CD4-positive, alpha-beta T cell treated with Interleukin-15 for 1 hour (primary cell): ENCODE results near the gene P3H3.

ENCODE experiments used
- DNase-seq: peaks from one replicate; pipeline ENCODE4 v3.0.0-alpha.2; 2020

Gene P3H3

GRCh38 chr12:6827982-6828780 is at the start of gene P3H3:
TSS of gene P3H3 (plus strand) at chr12:6828407. CDS start at chr12:6828441, 34 bp downstream.
- DNase-seq, result no peak

DNA sequence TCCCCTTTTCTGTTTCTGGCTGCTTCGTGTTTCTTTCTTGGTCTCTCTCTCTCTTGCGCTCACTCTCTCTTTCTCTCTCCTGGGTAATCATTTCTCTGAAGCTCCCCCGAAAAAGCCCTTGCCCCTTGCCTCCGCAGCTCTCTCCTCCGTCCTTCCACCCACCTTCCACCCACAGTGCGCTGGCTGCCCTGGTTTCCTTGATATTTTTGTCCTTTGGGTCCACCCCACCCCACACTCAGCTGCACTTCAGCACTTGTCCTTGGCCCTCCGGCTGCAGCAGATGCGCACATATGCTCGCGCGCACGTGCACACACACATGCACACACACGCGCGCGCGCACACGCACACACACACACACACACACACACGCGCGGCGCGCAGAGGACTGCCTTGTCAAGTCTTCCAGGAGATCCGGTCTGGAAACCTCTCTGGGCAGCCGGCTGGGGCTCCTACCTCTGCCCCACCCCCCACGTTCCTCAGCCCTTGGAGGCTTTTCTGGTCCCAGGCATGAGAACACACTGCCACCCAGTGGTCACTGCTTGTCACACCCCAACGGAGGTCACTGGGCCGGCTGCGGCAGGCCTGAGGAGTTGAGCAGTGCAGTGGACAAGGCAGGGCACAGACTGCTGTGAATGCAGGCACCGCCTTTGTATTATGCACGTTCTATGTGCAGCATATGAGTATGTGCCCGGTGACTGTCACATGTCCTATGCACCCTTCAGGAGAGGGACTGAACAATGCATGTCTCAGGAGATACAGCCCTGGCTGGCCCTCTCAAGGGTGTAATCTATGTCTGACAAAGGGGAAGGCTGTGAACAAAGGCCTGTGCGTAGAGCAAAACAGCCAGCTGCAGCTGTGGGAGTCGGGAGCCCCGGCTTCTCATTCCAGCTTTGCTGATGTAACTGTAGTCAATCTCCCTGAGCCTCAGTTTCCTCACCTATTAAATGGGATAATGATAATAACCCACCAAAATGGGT is 49.3 kb upstream of the P3H3 start:
- peak; percentile 86 for DNase-seq

- DNase-seq, result no peak
Observed at GRCh38 chr12:6779708-6780432, 48.3 kb upstream of the P3H3 start.

DNA sequence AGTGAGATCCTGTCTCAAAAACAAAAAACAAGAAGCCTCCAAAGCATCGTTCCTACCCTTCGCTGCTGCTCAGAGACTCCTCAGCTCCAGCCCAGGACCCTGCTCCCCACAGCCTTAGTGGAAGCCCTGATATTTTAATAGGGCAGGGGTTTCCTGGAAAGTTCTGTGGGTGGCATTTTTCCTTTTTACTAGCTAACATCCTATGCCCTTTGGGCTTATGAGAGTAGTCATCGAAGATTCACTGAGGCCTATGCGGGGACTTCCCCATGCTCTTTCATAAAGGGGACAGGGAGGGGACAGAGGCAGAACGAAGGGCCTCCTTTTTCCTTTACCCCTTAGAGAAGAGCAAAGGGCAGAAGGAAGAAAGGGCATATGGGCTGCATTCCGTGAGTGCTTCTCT is 47.6 kb upstream of the P3H3 start:
- no peak for DNase-seq

GRCh38 chr12:6782119-6782518 is 46.1 kb upstream of the P3H3 start:
- no peak for DNase-seq

- no peak for DNase-seq
Observed at GRCh38 chr12:6782850-6783566, 45.2 kb upstream of the P3H3 start.

GRCh38 chr12:6783828-6784227 is 44.4 kb upstream of the P3H3 start:
- DNase-seq, result no peak

DNA sequence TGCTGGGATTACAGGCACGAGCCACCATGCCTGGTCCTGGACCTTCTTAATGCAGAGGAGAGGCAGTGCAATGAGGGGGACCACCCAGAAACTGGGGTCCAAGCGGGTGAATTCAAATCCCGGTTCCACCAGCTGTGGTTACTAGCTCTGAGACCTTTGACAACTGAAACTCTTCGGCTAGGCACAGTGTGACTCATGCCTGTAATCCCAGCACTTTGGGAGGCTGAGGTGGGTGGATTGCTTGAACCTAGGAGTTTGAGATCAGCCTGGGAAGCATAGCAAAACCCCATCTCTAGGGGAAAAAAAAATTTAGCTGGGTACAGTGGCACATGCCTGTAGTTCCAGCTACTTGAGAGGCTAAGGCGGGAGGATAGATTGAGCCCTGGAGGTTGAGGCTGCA is 43.9 kb upstream of the P3H3 start:
- DNase-seq, result no peak

- no peak for DNase-seq
Observed at GRCh38 chr12:6784761-6785160, 43.4 kb upstream of the P3H3 start.

DNA sequence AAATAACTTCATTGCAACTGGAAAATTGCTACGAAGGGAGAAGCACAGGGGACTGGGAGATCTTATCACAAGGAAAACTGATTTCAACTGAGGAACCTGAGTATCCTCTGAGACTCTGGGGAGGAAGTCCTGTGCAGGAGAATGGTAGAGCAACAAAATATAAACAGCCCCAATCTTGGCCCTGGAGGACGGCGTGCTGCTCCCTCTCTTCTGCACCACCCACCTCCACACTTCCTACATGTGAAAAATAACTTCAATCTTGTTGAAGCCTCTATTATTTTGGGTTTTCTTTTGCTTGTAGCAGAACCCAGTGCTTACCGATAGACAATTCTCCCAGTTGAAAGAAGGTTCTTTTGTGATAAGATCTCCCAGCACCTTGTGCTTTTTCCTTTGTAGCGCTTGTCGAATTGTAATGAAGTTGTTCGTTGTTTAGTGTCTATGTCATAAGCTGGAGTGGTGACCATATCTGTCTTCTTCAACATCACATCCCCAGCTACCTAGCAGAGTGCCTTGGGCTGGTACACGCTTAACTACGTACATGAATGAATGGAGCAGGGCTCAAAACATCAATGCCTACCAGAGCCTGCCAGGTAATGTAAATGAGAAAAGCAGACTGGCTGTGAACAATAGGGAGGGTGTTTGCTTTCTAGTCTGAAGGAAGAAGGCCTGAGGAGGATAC is 41.7 kb upstream of the P3H3 start:
- peak; percentile 38 for DNase-seq

DNA sequence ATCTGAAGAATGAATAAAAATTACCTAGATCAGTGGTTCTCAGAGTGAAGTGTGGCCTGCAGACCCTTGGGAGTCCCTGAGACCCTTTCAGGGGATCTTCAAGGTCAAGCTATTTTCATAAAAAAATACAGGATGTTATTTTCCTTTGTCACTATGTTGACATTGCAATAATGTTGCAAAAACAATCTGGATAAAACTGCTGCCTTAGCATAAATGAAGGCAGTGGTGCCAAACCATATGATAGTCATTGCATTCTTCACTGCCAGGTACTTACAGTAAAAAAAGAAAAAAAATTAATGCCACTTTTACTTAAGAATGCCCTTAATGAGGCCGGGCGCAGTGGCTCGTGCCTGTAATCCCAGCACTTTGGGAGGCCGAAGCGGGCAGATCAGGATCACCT is 40.9 kb upstream of the P3H3 start:
- DNase-seq, result no peak

DNA sequence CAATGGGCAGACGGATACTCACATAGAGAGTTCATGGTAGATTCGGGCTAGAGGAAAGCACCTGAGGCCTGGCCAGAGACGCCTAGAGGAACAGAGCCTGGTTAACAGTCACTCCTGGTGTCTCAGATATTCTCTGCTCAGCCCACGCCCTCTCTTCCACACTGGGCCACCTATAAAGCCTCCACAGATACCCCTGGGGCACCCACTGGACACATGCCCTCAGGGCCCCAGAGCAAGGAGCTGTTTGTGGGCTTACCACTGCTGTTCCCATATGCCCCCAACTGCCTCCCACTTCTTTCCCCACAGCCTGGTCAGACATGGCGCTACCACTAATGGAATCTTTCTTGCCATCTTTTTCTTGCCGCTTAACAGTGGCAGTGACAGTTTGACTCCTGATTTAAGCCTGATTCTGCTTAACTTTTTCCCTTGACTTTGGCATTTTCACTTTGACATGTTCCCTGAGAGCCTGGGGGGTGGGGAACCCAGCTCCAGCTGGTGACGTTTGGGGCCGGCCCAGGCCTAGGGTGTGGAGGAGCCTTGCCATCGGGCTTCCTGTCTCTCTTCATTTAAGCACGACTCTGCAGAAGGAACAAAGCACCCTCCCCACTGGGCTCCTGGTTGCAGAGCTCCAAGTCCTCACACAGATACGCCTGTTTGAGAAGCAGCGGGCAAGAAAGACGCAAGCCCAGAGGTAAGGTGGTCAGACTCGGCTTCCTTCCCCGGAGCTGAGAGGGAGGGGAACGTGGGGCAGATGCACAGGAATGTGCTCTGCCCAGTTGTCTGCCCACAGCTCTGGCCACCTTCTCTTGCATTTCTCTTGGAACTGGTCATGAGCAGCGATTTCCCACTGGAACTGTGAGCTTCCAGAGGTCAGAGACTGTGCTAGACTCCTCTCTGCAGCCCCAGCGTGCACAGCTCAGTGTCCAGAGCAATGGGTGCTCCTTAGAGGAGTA is 39.0 kb upstream of the P3H3 start, which contains the start of gene CD4:
Gene CD4, plus strand, starts transcription at position 557 of the 953 bp plus-strand sequence. CDS start 10,611 bp downstream, outside the sequence.
- peak; percentile 77 for DNase-seq

GRCh38 chr12:6790496-6791150 is 37.6 kb upstream of the P3H3 start:
- no peak for DNase-seq

GRCh38 chr12:6791931-6792520 is 36.2 kb upstream of the P3H3 start:
- DNase-seq, result no peak

GRCh38 chr12:6792522-6793201 is 35.5 kb upstream of the P3H3 start:
- DNase-seq, result peak; percentile 64

- no peak for DNase-seq
Observed at GRCh38 chr12:6795088-6795487, 33.1 kb upstream of the P3H3 start.

GRCh38 chr12:6796576-6796975 is 31.6 kb upstream of the P3H3 start:
- no peak for DNase-seq

DNA sequence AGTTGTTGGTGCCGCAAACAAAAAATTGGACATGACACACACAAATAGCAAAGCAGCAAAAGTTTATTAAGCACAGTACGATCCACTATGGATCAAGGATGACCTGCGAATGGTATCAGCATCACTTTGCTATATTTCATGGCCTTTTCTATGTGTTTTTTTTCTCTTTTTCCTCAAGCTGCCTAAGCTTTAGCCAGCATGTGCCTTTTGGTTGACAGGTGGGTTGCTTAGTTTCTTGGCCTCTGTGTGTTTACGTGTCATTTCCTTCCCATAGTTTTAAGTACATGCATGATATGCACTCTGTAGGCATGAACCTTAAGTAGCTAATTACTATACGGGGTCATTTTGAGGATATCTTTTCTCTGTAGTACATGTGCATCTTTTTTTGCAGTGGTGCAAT is 29.1 kb upstream of the P3H3 start:
- no peak for DNase-seq

DNA sequence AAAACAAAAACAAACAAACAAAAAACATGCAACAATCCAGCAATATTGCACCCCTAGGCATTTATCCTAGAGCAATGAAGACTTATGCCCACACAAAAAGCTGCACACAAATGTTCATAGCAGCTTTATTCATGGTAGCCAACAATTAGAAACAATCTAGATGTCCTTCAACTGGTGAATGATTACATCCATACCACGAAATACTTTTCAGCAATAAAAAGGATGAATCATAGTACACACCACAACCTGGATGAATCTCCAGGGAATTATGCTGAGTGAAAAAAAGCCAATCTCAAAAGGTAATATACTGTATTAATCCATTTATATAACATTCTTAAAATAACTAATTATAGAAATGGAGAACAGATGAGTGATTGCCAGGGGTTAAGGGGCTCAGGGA is 21.0 kb upstream of the P3H3 start:
- no peak for DNase-seq
